GM19238 (cell line): ENCODE measurements around the gene HIP1R.
"Not testable (repeated sequence)": the region's sequence is repeated elsewhere in the genome, so short reads cannot be mapped to it uniquely, and the experiment has no call there.

ENCODE experiments used
- DNase-seq: peaks from one replicate; pipeline ENCODE4 v3.0.0; 2011; ENCODE audit warnings: low spot score; ENCODE audit not compliant: insufficient read length

HIP1R gene, protein sequence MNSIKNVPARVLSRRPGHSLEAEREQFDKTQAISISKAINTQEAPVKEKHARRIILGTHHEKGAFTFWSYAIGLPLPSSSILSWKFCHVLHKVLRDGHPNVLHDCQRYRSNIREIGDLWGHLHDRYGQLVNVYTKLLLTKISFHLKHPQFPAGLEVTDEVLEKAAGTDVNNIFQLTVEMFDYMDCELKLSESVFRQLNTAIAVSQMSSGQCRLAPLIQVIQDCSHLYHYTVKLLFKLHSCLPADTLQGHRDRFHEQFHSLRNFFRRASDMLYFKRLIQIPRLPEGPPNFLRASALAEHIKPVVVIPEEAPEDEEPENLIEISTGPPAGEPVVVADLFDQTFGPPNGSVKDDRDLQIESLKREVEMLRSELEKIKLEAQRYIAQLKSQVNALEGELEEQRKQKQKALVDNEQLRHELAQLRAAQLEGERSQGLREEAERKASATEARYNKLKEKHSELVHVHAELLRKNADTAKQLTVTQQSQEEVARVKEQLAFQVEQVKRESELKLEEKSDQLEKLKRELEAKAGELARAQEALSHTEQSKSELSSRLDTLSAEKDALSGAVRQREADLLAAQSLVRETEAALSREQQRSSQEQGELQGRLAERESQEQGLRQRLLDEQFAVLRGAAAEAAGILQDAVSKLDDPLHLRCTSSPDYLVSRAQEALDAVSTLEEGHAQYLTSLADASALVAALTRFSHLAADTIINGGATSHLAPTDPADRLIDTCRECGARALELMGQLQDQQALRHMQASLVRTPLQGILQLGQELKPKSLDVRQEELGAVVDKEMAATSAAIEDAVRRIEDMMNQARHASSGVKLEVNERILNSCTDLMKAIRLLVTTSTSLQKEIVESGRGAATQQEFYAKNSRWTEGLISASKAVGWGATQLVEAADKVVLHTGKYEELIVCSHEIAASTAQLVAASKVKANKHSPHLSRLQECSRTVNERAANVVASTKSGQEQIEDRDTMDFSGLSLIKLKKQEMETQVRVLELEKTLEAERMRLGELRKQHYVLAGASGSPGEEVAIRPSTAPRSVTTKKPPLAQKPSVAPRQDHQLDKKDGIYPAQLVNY

GRCh38 chr12:122834921-122835749, at the start of gene HIP1R:
TSS of gene HIP1R (plus strand) at chr12:122835457. CDS start at chr12:122835551, 94 bp downstream.
- peak; percentile 71 for DNase-seq

DNA sequence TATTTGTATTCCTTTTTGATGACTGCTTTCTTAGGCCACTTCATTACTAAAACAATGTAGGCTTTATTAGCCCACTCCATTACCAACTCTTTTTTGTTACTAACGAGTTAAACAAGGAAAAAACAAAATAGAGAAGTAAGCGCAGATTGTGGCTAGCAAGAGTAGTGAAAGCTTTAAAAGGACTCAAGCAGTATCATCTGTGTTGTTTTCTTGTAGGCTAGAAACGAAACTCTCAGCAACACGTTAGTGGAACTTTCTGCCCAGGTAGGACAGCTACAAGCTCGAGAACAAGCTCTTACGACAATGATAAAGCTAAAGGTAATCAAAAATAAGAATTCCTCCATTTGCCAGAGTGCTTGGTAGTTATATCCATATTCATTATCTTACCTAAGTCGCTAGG, 49.8 kb upstream of the HIP1R start:
- DNase-seq: no peak

- no peak for DNase-seq
These were observed 46.9 kb upstream of the HIP1R start for GRCh38 chr12:122788387-122788786.

DNA sequence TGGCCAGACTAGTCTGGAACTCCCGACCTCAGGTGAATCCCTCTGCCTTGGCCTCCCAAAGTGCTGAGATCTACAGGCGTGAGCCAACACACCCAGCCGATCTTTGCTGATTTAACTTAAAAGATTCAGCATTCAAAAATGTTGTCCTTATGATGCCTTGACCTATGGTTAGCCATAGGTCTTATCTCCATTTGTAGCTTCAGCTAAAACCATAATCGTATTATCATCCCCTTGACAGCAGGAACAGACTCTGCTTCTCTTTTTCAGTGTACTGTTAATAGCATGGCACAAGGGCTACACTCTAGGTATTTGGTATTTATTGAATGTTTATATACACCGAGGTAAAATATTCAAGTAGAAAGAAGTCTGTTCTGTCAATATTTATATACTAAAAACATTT, 45.6 kb upstream of the HIP1R start:
- DNase-seq: no peak

GRCh38 chr12:122790393-122791075, 44.7 kb upstream of the HIP1R start:
- no peak for DNase-seq

DNA sequence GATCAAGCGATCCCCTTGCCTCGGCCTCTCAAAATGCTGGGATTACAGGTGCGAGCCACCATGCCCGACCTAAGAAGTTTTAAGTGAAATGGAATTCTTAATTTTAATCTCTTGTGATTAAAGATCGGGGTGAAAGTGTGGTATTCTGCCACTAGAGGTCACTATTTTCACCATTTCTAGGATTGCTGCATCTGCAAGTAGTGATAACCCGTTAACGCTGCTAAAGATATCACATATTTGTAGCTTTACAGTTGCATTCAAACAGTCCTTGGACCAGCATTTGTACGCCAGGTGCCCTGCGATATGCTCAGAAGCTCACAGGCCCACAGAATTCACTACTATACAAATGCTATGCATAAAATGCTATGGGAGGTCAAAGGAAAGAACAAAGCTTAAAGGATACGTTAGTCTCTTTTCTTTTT, 41.6 kb upstream of the HIP1R start:
- DNase-seq: no peak

DNA sequence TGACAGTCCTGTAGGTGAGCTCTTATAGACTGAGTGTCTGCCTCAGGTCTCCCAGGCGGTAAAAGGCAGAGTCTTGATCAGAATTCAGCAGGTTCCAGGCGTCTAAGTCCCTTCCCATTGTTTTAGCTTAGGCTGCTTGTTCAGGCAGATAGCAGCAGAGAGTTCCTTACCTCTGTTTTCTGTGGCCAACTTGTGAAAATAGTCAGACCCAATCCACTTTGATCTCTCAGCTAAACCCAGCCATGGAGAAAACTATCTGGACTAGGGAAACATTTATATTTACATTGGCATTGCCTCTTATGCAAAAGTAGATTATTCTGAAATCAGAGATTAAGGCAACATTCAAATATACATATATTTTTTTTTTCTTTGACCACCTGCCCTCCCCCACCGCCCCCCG, 39.5 kb upstream of the HIP1R start:
- DNase-seq: no peak

DNA sequence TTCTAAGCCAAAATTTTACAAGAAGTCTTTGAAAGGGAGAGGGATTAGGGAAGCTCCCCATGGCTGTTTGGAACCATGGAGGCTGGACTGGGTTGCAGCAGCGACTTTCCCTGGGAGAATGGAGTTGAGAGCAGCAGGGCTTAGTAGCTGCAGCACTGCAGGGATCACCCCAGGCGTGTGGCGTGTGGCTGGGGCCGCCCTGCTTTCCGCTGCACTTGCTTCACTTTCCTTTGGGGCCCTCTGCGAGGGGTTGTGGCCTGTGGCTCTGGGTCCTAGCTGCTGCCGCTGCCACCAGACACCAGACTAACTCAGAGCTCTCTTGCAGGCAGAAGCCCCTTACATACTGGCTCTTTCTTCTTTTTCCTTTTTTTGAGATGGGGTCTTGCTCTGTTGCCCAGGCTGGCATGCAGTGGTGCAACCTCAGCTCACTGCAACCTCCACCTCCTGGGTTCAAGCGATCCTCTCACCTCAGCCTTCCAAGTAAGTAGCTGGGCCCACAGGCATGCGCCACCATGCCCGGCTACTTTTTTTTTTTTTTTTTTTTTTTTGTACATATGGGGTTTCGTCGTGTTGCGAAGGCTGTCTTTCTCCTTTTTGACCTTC, 35.5 kb upstream of the HIP1R start:
- DNase-seq: no peak

DNA sequence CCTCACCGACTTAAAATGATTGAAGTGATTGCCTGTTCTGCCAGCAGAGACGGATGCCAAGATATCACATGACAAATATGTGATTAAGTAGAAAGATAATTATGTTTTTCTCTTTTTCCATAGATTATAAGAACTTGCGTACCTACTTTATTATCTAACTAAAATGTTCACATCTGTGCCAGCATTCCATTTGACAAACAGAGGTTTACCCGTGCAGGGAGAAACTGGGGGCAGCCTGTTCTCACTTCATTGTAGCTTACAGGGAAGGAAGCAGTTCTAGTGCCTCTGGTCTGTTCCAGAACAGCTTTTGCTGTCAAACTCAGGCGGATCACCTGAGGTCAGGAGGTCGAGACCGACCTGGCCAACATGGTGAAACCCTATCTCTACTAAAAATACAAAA, 31.3 kb upstream of the HIP1R start:
- no peak for DNase-seq

- DNase-seq: not testable (repeated sequence)
These were observed 30.3 kb upstream of the HIP1R start for GRCh38 chr12:122804957-122805356.

- no peak for DNase-seq
These were observed 27.6 kb upstream of the HIP1R start for GRCh38 chr12:122807651-122808050.

- DNase-seq: no peak
These were observed 23.5 kb upstream of the HIP1R start for GRCh38 chr12:122811777-122812176.

GRCh38 chr12:122813310-122813713, 21.9 kb upstream of the HIP1R start:
- peak; percentile 30 for DNase-seq

- DNase-seq: no peak
These were observed 16.0 kb upstream of the HIP1R start for GRCh38 chr12:122819209-122819785.

DNA sequence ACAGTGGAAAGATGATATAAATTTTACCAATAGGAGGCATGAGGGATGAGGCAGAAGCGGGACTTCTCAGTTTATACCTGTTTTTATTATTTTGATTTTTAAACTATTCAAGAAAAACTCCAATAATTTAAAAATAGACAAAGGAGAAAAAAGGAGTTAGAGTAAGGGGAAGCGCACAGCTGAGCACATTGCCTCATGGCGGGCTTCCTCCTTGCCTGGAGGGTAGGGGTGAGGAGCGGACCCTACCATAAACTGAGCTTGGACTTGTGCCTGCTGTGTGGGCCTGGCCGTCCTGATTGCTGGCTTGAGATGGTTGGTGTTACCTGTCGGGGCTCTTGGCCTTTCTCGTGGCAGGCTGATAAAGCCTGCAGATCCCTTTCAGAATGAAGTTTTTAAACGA, 15.1 kb upstream of the HIP1R start:
- no peak for DNase-seq

- DNase-seq: no peak
These were observed 14.4 kb upstream of the HIP1R start for GRCh38 chr12:122820838-122821271.

GRCh38 chr12:122823429-122823828, 11.8 kb upstream of the HIP1R start:
- no peak for DNase-seq

DNA sequence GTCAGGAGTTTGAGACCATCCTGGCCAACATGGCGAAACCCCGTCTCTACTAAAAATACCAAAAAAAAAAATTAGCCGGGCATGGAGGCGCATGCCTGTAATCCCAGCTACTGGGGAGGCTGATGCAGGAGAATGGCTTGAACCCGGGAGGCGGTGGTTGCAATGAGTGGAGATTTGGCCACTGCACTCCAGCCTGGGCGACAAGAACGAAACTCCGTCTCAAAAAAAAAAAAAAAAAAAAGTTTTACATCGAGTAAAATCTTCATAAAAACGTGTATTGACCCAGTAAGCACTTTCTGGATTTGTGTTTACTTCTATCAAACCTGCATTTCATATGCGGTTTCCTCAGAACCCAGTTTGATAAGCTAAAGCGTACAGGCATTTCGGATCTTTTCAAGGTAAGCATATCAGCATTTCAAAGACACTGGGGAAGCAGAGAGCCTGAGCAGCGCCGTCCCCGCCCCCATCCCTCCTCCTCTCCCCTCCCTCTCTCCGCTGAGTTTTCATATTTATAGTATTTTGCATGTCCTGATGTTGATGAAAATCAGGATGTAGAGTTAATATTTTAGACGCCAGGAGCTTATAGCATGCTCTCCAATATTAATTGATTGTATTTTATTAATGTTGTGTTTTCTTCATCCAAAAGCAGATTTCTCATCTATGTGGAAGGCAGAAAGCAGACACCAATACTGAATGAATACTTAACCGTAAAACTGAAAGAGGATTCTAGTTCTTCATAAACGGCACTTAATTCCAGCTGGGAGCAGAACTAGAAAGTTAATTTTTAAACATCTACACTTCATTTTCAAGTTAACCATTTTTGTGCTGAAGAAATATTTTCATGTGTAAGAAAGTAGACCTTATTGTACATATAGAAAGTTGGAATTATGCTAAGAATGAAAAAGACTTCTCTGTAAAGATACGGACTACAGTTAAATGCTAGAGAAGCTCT, 9.2 kb upstream of the HIP1R start:
- DNase-seq: no peak

- DNase-seq: no peak
These were observed 8.0 kb upstream of the HIP1R start for GRCh38 chr12:122827258-122827657.
